ENCODE measurements around the gene SDHC.
"Not testable (repeated sequence)": the region's sequence is repeated elsewhere in the genome, so short reads cannot be mapped to it uniquely, and the experiment has no call there.

The SDHC gene

GRCh38 chr1:161311595-161312181 is 2.5 kb upstream of the SDHC start:
- DNase-seq, result no peak

- DNase-seq, result no peak
Observed at GRCh38 chr1:161313554-161314200, 504 bp upstream of the SDHC start.

- DNase-seq, result not testable (repeated sequence)
Observed at GRCh38 chr1:161315841-161316674, 1.9 kb downstream of the SDHC start.

- DNase-seq, result no peak
Observed at GRCh38 chr1:161324020-161324419, 9.8 kb downstream of the SDHC start.

GRCh38 chr1:161330346-161330745 is 16.2 kb downstream of the SDHC start:
- DNase-seq, result no peak

- DNase-seq, result no peak
Observed at GRCh38 chr1:161333166-161333565, 19.0 kb downstream of the SDHC start.

- DNase-seq, result no peak
Observed at GRCh38 chr1:161335796-161336195, 21.6 kb downstream of the SDHC start.

- no peak for DNase-seq
Observed at GRCh38 chr1:161342177-161342576, 28.0 kb downstream of the SDHC start.

- no peak for DNase-seq
Observed at GRCh38 chr1:161342821-161343220, 28.6 kb downstream of the SDHC start.

- no peak for DNase-seq
Observed at GRCh38 chr1:161350671-161351070, 36.5 kb downstream of the SDHC start.

- no peak for DNase-seq
Observed at GRCh38 chr1:161351482-161351881, 37.3 kb downstream of the SDHC start.

GRCh38 chr1:161357073-161357472 is 42.9 kb downstream of the SDHC start:
- DNase-seq, result no peak

- DNase-seq, result no peak
Observed at GRCh38 chr1:161359291-161359690, 45.1 kb downstream of the SDHC start.

GRCh38 chr1:161364332-161364731 is 50.2 kb downstream of the SDHC start:
- no peak for DNase-seq

GRCh38 chr1:161365207-161365606 is 51.0 kb downstream of the SDHC start:
- DNase-seq, result no peak

GRCh38 chr1:161367684-161368400 is 53.7 kb downstream of the SDHC start, which contains the start of gene CFAP126:
Gene CFAP126 (minus strand): TSS chr1:161367876. CDS start chr1:161367868, 8 bp downstream.
- DNase-seq, result no peak

- no peak for DNase-seq
Observed at GRCh38 chr1:161373442-161373841, 59.3 kb downstream of the SDHC start.

GRCh38 chr1:161374373-161374772 is 60.2 kb downstream of the SDHC start:
- no peak for DNase-seq

GRCh38 chr1:161378014-161378413 is 63.8 kb downstream of the SDHC start:
- no peak for DNase-seq

GRCh38 chr1:161379071-161379470 is 64.9 kb downstream of the SDHC start:
- DNase-seq, result no peak

GRCh38 chr1:161381707-161382106 is 67.5 kb downstream of the SDHC start:
- no peak for DNase-seq

- no peak for DNase-seq
Observed at GRCh38 chr1:161382214-161383019, 68.2 kb downstream of the SDHC start.

All from stimulated activated CD4-positive, alpha-beta T cell treated with anti-CD3 and anti-CD28 coated beads, Interleukin-12 subunit alpha, Interleukin-12 subunit beta, amount 100 ng/mL, for 4 hours (primary cell).